Endometrial microvascular endothelial cells (primary cell): ENCODE results near the gene HSD11B1. TPM values are rescaled to one million over a fixed set of nuclear protein-coding genes. Genes with fewer than 3 reads are reported as not detected.

Experiments
- in situ Hi-C: cut with HindIII; loops from 2 replicates; pipeline ENCODE4 v1.10.0; 2017; ENCODE audit warnings: low sequenced_read_pairs, low pct_unique_long_range_greater_than_20kb; ENCODE audit errors: inconsistent ontology term
- total RNA-seq: library from RNA; depleted of rRNA; stranded (reverse); fragments of >200 nt; gene quantifications from one replicate; pipeline ENCODE4 v1.2.3, GENCODE V29; 2015; ENCODE audit errors: inconsistent ontology term

HSD11B1 gene
- total RNA-seq, 1 donor from 2014 or later: 0.46 TPM

GRCh38 chr1:209720826-209721225 is 16.2 kb downstream of the HSD11B1 start:
- in situ Hi-C loops: no loop called here

GRCh38 chr1:209721323-209721722 is 16.7 kb downstream of the HSD11B1 start:
- in situ Hi-C loops: no loop called here

- in situ Hi-C loops: no loop called here
Observed at GRCh38 chr1:209723265-209723664, 18.6 kb downstream of the HSD11B1 start.

- in situ Hi-C loops: no loop called here
Observed at GRCh38 chr1:209723756-209724693, 19.4 kb downstream of the HSD11B1 start.

DNA sequence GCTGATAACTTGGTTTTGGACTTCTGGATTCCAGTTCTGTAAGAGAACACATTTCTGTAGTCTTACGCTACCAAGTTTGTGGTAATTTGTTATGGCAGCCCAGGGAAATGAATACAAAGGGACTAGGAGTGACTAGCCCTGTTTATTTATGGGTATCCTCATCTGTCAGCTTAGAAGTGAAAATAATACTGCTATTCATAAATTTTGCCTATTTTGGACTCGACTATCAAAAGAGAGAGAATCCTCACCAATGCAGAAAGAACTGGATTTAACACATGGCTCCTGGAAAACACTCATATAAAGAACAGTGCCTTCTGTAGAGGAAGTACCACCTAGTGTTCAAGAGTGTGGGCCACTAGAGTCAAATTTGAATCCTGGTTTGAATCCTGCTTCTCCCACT is 22.6 kb downstream of the HSD11B1 start:
- in situ Hi-C loops: no loop called here

- in situ Hi-C loops: no loop called here
Observed at GRCh38 chr1:209727785-209728184, 23.1 kb downstream of the HSD11B1 start.

DNA sequence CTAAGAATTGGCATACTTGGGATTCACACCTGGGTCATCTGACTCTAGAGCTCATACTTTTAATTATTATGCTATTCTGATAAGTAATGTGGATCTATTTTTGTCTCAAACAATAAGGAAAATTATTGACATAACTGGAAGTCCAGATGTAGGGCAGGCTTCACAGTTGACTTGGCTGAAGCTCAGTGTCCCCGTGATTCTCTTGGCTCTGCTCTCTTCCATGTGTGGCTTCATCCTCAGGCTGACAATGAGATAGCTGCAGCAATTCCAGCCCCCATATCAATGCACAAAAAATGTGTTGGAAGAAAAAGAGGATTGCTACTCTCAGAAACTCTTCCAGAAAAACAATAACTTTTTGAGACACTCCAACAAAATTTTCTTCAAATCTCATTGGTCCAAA is 23.8 kb downstream of the HSD11B1 start:
- in situ Hi-C loops: no loop called here

- in situ Hi-C loops: no loop called here
Observed at GRCh38 chr1:209729436-209729835, 24.8 kb downstream of the HSD11B1 start.

DNA sequence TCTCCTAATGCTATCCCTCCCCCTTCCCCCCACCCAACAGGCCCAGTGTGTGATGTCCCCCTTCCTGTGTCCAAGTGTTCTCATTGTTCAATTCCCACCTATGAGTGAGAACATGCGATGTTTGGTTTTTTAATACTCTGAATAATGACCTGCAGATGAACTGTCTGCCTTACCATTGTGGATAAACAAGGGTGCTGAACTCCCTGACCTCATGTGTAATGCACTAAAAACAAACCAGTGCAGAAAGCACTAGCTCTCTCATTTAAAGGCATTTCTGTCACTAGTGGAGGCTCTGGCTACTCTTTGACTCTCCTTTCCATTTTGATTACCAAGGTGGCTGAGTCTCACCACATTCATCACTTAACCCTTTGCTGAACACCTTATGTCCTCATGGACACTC is 28.1 kb downstream of the HSD11B1 start:
- in situ Hi-C loops: no loop called here

- in situ Hi-C loops: no loop called here
Observed at GRCh38 chr1:209733409-209734192, 29.0 kb downstream of the HSD11B1 start.

DNA sequence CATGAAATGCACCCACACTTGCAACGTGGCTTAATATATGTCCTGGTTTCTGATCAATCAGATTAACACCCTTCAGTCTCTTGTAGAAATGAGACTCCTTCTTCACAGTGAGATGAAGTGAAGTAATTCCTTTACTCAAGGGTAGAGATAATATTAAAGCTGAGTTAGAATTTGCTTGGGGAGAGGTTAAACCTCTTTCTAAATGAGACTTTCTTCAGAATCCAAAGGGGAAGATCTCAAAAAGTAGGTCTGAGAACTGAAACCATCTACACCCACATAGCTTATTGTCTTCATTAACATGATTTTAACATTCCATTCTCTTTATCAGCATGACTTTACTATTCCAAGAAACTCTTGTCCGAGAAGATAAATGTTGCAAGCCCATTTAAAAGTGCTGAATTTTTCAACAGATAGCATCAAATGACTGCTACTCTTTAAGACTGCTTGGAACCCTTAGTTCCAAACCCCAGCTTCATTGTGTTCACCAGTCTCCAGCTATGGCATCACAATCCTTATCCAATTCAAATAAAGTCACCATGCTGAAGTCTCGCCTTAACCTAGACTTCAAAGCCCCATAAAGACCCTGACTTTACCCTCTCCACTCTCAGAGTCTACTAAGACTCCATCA is 32.0 kb downstream of the HSD11B1 start:
- in situ Hi-C loops: no loop called here

- in situ Hi-C loops: no loop called here
Observed at GRCh38 chr1:209737118-209737505, 32.5 kb downstream of the HSD11B1 start.

- in situ Hi-C loops: no loop called here
Observed at GRCh38 chr1:209738270-209738669, 33.6 kb downstream of the HSD11B1 start.

DNA sequence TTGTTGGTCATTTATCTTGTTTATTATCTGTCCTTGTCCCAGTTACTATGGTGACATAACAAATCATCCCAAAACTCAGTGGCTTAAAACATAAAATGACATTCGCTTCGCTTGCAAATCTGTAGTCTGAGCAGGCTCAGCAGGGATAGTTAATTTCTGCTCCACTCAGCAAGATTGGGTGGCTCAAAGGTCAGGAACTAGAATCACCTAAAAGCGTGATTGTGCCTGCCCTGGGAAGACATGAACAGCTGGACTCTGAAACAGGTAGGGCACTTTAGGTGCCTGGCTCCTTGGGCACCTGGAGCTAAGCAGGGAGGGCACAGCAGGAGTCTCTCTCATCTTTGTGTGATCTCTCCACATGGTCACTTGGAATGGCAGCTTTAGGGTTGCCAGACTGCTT is 36.5 kb downstream of the HSD11B1 start:
- in situ Hi-C loops: no loop called here

DNA sequence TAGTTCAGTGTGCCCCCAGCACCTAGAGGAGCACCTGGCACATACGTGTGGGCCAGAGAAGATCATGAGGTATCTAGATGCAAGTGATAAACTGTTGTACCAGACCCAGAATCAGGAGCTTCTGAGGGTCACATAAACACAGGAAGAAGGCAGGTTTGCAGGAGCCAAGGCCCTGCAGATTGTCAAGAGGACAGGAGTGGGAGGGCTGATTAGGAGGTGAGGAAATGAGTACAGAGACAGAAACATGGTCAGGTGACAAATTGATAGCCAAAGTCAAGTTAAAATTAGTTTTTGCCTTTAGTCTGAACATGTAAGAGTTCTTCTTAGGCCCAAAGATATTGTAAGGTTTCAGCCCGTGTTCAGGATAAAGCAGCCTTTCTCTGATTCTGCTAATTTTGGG is 37.2 kb downstream of the HSD11B1 start:
- in situ Hi-C loops: no loop called here

DNA sequence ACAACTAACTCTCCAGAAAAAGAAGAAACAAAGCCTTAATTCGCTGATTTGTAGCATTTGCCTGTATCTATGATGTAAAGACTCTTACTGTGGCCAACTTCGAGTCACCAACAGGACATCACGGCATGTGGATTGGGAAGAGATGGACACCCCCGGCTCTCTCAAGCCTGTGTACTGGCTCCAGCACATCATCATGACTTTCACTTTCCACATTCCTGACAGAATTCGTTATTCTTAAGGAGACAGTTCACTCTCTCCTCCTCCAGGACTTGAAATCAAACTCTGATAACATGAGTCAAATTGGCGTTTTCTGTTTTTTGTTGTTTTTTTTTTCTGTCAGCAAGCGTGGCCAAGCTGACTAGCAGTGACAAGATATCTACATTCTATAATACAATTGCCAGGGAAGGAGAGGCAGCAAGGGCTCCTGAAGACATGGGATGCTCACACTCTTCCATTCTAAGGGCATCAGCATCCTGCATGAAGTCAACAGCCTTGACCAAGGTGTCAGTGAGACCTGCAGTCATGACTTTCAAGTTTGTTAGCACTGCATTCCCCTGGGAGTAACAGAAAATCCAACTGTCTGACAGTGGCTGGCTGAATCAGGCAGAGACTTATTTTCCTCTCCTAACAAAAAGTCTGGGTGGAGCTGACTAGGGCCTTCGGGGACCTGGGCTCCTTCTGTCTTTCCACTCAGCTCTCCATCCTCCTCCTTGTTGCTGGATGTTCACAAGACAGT is 37.9 kb downstream of the HSD11B1 start:
- in situ Hi-C loops: no loop called here

- in situ Hi-C loops: no loop called here
Observed at GRCh38 chr1:209743145-209743482, 38.5 kb downstream of the HSD11B1 start.

- in situ Hi-C loops: no loop called here
Observed at GRCh38 chr1:209746451-209747165, 42.0 kb downstream of the HSD11B1 start.
